ENCODE data around the gene TRDN.
A peak's percentile ranks its signal among the peaks of the same experiment; 100 is the strongest.

TRDN gene

DNA sequence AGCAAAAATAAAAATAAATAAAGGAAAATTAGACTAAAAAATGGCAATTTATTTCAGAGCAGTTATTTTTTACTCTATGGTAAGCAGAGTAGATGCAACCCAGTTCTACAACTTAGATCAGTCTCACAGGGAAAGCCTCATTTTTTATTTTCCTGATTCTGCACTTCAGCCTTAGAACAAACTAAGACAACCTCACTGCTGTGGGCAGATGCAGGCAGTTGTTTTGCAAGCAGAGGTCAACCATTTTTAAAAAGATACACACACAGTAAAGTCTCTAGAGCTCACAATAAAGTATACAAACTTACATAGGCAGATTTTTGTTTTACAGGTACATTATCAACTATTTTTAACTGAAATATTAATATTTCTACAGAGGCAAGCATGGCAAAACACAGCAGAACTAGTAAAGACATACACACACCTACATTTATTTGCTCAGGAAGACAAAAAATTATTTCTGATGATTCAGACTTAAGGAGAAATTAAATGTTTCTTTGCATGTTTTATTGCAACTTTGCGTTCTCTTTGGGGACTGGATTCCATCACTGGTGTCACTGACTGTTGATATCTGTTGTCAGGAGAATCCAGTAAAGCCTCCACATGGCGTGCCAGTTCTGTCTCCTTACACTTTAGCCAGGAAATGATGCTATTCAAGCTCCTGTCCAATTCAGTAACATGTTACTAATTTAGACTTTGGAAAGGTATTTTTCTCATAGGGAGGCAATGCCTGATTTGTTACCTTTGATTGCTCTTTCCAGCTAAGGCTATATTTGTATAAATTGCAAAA, 102.7 kb downstream of the TRDN start:
- DNase-seq (ENCODE audit: low read depth in 2 of 2): peak in 1 of 2 donors; percentile 22
- no peak overlapping the region for H3K4me3 ChIP-seq (replicated peaks in 1 of 2; ENCODE audit: low read depth in 2 of 2, low read length in 2 of 2)
- TF ChIP-seq, protein P1, sequence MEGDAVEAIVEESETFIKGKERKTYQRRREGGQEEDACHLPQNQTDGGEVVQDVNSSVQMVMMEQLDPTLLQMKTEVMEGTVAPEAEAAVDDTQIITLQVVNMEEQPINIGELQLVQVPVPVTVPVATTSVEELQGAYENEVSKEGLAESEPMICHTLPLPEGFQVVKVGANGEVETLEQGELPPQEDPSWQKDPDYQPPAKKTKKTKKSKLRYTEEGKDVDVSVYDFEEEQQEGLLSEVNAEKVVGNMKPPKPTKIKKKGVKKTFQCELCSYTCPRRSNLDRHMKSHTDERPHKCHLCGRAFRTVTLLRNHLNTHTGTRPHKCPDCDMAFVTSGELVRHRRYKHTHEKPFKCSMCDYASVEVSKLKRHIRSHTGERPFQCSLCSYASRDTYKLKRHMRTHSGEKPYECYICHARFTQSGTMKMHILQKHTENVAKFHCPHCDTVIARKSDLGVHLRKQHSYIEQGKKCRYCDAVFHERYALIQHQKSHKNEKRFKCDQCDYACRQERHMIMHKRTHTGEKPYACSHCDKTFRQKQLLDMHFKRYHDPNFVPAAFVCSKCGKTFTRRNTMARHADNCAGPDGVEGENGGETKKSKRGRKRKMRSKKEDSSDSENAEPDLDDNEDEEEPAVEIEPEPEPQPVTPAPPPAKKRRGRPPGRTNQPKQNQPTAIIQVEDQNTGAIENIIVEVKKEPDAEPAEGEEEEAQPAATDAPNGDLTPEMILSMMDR (IDR thresholded peaks at IDR 0.05; ENCODE audit: low read depth, low read length): no peak

DNA sequence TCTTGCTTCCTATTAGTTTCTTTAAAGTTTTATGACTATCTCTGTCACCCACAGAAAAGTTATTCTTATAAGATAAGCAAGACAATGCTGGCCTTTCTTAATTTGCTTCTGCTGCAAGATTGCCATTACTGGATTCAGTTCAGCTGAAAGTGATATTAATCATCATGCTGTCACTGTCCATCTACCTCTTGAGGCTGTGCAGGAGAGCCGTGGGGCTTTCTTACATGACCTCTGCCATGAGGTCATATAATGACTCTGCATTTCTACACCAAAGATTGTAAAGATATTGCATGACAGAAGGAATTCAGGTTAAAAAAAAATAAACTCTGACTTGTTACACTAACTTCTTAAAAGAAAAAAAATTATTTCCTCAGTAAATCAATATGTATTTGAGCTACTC, 106.9 kb downstream of the TRDN start:
- DNase-seq (ENCODE audit: low read depth in 2 of 2): peak in 1 of 2 donors; percentile 4
- TF ChIP-seq, protein P1 (IDR thresholded peaks at IDR 0.05; ENCODE audit: low read depth, low read length): no peak
- H3K4me3 ChIP-seq (replicated peaks in 1 of 2; ENCODE audit: low read depth in 2 of 2, low read length in 2 of 2): no peak overlapping the region

GRCh38 chr6:123529058-123529457, 107.7 kb downstream of the TRDN start:
- no peak for DNase-seq (ENCODE audit: low read depth in 2 of 2)
- TF ChIP-seq, protein P1 (IDR thresholded peaks at IDR 0.05; ENCODE audit: low read depth, low read length): no peak
- H3K4me3 ChIP-seq (replicated peaks in 1 of 2; ENCODE audit: low read depth in 2 of 2, low read length in 2 of 2): no peak overlapping the region

- TF ChIP-seq, protein P1 (IDR thresholded peaks at IDR 0.05; ENCODE audit: low read depth, low read length): no peak
- DNase-seq (ENCODE audit: low read depth in 2 of 2): peak in 1 of 2 donors; percentile 11
Measured at GRCh38 chr6:123527406-123527805, 109.3 kb downstream of the TRDN start.

DNA sequence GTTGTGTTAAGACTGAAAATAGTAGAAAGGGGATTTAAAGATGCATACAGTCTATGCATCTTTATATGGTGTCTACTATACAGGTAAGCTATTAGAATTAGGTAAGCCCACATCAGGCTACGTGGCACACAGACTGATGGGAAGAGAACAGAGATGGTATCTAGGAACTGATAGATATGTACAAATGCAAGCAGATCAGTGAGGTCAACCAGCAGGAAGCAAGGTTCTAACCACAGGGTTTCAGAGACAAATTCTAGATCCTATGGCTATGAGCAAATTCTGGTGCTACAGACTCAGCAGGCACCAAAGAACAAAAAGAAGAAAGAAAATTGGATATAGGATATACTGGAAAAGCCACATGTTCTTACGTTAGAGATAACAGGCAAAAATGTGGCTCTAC, 110.6 kb downstream of the TRDN start:
- no peak for DNase-seq (ENCODE audit: low read depth in 2 of 2)
- TF ChIP-seq, protein P1 (IDR thresholded peaks at IDR 0.05; ENCODE audit: low read depth, low read length): no peak
- H3K4me3 ChIP-seq (replicated peaks in 1 of 2; ENCODE audit: low read depth in 2 of 2, low read length in 2 of 2): no peak overlapping the region

More at GRCh38 chr6:123527406-123527805, 109.3 kb downstream of the TRDN start:
- H3K4me3 ChIP-seq (replicated peaks in 1 of 2; ENCODE audit: low read depth in 2 of 2, low read length in 2 of 2): no peak overlapping the region

DNA sequence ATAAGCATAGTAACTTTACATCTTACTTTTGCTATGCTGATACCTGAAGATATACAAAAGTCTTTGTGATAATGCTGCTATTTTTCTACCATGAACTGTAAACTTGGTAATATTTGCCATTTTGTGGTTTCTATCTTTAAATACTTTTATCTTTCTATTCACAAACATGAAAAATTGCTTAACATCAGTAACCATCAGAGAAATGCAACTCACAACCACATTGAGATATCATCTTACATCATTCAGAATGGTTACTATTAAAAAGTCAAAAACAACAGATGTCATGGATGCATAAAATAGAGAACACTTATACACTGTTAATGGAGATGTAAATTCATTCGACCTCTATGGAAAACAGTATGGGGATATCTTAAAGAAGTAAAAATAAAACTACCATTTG, 112.0 kb downstream of the TRDN start:
- DNase-seq (ENCODE audit: low read depth in 2 of 2): no peak
- no peak overlapping the region for H3K4me3 ChIP-seq (replicated peaks in 1 of 2; ENCODE audit: low read depth in 2 of 2, low read length in 2 of 2)
- TF ChIP-seq, protein P1 (IDR thresholded peaks at IDR 0.05; ENCODE audit: low read depth, low read length): no peak

Data from cardiac fibroblast (primary cell).